Keratinocyte (primary cell): ENCODE results near the gene LEP.

Experiments
- CTCF ChIP-seq, 3 experiments: IDR thresholded peaks in 1 of 3; conservative IDR thresholded peaks in 1 of 3; optimal IDR thresholded peaks in 1 of 3; 2 replicates in 2 of 3; 3 replicates in 1 of 3; pipeline versions ENCODE3 to v1.5.1; 2011; ENCODE audit warnings: low read length in 3 of 3, mild to moderate bottlenecking in 3 of 3, moderate library complexity in 2 of 3, control low read depth in 1 of 3, inconsistent platforms in 1 of 3; ENCODE audit not compliant: insufficient read depth in 2 of 3; ENCODE audit errors: extremely low read depth in 1 of 3
- EZH2 ChIP-seq: IDR thresholded peaks from one replicate; pipeline ENCODE4 v1.6.1; 2012; ENCODE audit warnings: inconsistent platforms, mild to moderate bottlenecking, low read length, moderate library complexity

GRCh38 chr7:128303133-128303532 lies 62.1 kb downstream of the LEP start:
- TF ChIP-seq CTCF (optimal IDR thresholded peaks at IDR 0.05 in 1 of 3, IDR thresholded peaks at IDR 0.05 in 1 of 3, conservative IDR thresholded peaks at IDR 0.05 in 1 of 3; ENCODE audit: extremely low read depth in 1 of 3, insufficient read depth in 2 of 3, low read length in 3 of 3) = no peak
- TF ChIP-seq EZH2 = no peak
